ENCODE results near the gene CTSF.

Gene CTSF

GRCh38 chr11:66607126-66607834 lies 38.9 kb upstream of the CTSF start:
- H3K27ac ChIP-seq: peak overlapping the region; percentile 33
- TF ChIP-seq, protein P1, sequence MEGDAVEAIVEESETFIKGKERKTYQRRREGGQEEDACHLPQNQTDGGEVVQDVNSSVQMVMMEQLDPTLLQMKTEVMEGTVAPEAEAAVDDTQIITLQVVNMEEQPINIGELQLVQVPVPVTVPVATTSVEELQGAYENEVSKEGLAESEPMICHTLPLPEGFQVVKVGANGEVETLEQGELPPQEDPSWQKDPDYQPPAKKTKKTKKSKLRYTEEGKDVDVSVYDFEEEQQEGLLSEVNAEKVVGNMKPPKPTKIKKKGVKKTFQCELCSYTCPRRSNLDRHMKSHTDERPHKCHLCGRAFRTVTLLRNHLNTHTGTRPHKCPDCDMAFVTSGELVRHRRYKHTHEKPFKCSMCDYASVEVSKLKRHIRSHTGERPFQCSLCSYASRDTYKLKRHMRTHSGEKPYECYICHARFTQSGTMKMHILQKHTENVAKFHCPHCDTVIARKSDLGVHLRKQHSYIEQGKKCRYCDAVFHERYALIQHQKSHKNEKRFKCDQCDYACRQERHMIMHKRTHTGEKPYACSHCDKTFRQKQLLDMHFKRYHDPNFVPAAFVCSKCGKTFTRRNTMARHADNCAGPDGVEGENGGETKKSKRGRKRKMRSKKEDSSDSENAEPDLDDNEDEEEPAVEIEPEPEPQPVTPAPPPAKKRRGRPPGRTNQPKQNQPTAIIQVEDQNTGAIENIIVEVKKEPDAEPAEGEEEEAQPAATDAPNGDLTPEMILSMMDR (conservative IDR thresholded peaks at IDR 0.05): no peak

DNA sequence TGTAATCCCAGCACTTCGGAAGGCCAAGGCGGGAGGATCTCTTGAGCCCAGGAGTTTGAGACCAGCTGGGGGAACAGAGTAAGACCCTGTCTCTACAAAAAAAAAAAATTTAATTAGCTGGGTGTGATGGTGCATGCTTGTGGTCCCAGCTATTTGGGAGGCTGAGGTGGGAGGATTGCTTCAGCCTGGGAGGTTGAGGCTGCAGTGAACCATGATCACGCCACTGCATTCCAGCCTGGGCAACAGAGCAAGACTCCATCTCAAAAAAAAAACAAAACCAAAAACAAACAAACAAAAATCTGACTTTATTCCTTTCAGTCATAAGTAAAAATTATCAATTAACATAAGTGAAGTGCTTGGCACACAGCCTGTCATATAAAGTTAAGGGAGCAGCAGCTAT lies 38.2 kb upstream of the CTSF start:
- H3K27ac ChIP-seq: peak overlapping the region; percentile 33

GRCh38 chr11:66604155-66604554 lies 35.7 kb upstream of the CTSF start:
- TF ChIP-seq, protein P1 (conservative IDR thresholded peaks at IDR 0.05): no peak
- H3K27ac ChIP-seq: no peak overlapping the region

DNA sequence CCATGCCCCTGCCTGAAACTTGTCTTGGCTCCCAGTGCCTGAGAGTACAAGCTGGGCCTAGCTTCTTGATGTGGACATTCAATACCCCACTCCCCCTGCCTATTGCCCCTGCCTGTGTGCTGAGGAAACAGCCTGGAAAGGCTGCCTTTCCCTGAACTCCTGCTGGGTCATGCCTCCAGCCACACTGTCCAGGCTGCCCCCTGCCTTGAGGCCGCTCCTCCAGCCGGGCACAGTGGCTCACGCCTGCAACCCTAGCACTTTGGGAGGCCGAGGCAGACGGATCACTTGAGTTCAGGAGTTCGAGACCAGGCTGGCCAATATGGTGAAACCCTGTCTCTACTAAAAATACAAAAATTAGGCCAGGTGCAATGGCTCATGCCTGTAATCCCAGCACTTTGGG lies 34.7 kb upstream of the CTSF start:
- no peak overlapping the region for H3K27ac ChIP-seq
- TF ChIP-seq, protein P1 (conservative IDR thresholded peaks at IDR 0.05): no peak

DNA sequence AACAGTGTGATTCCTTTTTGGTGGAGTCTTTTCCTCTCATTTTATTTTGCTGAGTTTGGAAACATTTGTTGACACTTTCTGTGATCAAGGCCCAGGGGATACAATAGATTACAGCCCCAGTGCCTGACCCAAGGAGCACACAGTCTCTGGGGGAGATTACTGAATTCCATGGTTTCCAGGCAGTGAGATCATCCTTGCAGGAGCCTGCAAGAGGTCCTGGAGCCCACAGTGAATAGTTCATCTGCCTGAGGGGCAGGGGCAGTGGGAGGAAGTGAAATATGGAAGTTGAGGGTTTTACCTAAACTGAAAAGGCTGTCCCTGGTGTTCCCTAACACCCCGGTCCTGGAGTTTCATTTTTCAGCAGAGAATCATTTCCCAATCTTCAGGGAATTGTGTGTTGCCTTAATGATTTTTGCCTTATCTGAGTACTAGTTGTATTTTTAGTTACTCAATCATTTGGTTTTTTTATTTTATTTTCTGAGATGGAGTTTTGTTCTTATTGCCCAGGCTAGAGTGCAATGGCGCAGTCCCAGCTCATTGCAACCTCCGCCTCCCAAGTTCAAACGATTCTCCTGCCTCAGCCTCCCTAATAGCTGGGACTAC lies 32.3 kb upstream of the CTSF start:
- TF ChIP-seq, protein P1 (conservative IDR thresholded peaks at IDR 0.05): no peak
- H3K27ac ChIP-seq: no peak overlapping the region

GRCh38 chr11:66600219-66600618 lies 31.8 kb upstream of the CTSF start:
- TF ChIP-seq, protein P1 (conservative IDR thresholded peaks at IDR 0.05): no peak

GRCh38 chr11:66598993-66599392 lies 30.6 kb upstream of the CTSF start:
- TF ChIP-seq, protein P1 (conservative IDR thresholded peaks at IDR 0.05): no peak
- H3K27ac ChIP-seq: no peak overlapping the region

More at GRCh38 chr11:66600219-66600618, 31.8 kb upstream of the CTSF start:
- H3K27ac ChIP-seq: no peak overlapping the region
